Erythroblast (primary cell): ENCODE measurements around the gene FAM174C.

Experiments used
- GATA1 ChIP-seq: IDR thresholded peaks from 2 replicates; pipeline ENCODE4 v1.6.1; 2011; ENCODE audit warnings: low read depth, mild to moderate bottlenecking, control low read depth, low read length, moderate library complexity
- POLR2A ChIP-seq: IDR thresholded peaks from 2 replicates; pipeline ENCODE4 v1.6.1; 2011; ENCODE audit warnings: mild to moderate bottlenecking, low read length

- no peak for TF ChIP-seq POLR2A
- no peak for TF ChIP-seq GATA1
These were observed 18.7 kb downstream of the FAM174C start for GRCh38 chr19:1293782-1294604.
